Loucy (cell line): ENCODE results near the gene AGMAT.

Experiments used
- H2AFZ ChIP-seq: fragments of 200-600 bp; sonication (generic); 2 replicates; pipeline ENCODE4 v1.6.0; 2016; ENCODE audit warnings: antibody characterized with exemption, mild to moderate bottlenecking, low read length, moderate library complexity
- H3F3A ChIP-seq: fragments of 200-600 bp; 2 replicates; pipeline ENCODE4 v1.6.0; 2016; ENCODE audit warnings: antibody characterized with exemption, low read depth, mild to moderate bottlenecking
- H3K27me3 ChIP-seq: fragments of 200-600 bp; sonication (generic); 2 replicates; pipeline ENCODE4 v1.6.1; 2014; ENCODE audit warnings: low read length, mild to moderate bottlenecking; ENCODE audit not compliant: insufficient read depth, poor library complexity, severe bottlenecking
- H3K36me3 ChIP-seq: fragments of 200-600 bp; sonication (generic); 2 replicates; pipeline ENCODE4 v1.6.1; 2016; ENCODE audit warnings: low read length; ENCODE audit not compliant: insufficient read depth
- H3K4me1 ChIP-seq: fragments of 200-600 bp; sonication (generic); 2 replicates; pipeline ENCODE4 v1.5.1; 2014; ENCODE audit warnings: low read length, mild to moderate bottlenecking; ENCODE audit not compliant: insufficient read depth, poor library complexity, severe bottlenecking
- H3K4me2 ChIP-seq: fragments of 200-600 bp; sonication (generic); 2 replicates; pipeline ENCODE4 v1.6.0; 2014; ENCODE audit warnings: antibody characterized with exemption, low read length, low read depth, mild to moderate bottlenecking; ENCODE audit not compliant: poor library complexity, severe bottlenecking
- H3K4me3 ChIP-seq: fragments of 200-600 bp; sonication (generic); 2 replicates; pipeline ENCODE4 v1.5.1; 2014; ENCODE audit warnings: low read length, mild to moderate bottlenecking, mixed read lengths; ENCODE audit not compliant: poor library complexity, severe bottlenecking
- H3K79me2 ChIP-seq: fragments of 200-600 bp; sonication (generic); 2 replicates; pipeline ENCODE4 v1.6.1; 2014; ENCODE audit warnings: low read length; ENCODE audit not compliant: insufficient read depth
- H3K9ac ChIP-seq: fragments of 200-600 bp; sonication (generic); 2 replicates; pipeline ENCODE4 v1.6.0; 2014; ENCODE audit warnings: mild to moderate bottlenecking, low read depth, low read length, moderate library complexity; ENCODE audit not compliant: poor library complexity, severe bottlenecking
- H3K9me2 ChIP-seq: fragments of 200-600 bp; sonication (generic); replicated peaks from 2 replicates; pipeline ENCODE4 v1.6.1; 2016; ENCODE audit warnings: low read depth, low read length, mixed read lengths
- H3K9me3 ChIP-seq: fragments of 200-600 bp; sonication (generic); 2 replicates; pipeline ENCODE4 v1.6.1; 2014; ENCODE audit warnings: mild to moderate bottlenecking, antibody characterized with exemption, low read length, low read depth; ENCODE audit not compliant: insufficient read depth
- H4K20me1 ChIP-seq: fragments of 200-600 bp; sonication (generic); 2 replicates; pipeline ENCODE4 v1.6.0; 2014; ENCODE audit warnings: antibody characterized with exemption, low read length, mild to moderate bottlenecking; ENCODE audit not compliant: insufficient read depth, poor library complexity, severe bottlenecking
- EZH2phosphoT487 ChIP-seq: fragments of 200-600 bp; IDR thresholded peaks from 2 replicates; pipeline ENCODE4 v1.6.1; 2018; ENCODE audit warnings: antibody characterized with exemption, mild to moderate bottlenecking, moderate library complexity, borderline replicate concordance
- TF ChIP-seq, protein P1 (sequence below): fragments of 200-600 bp; sonication (generic); conservative IDR thresholded peaks from 2 replicates; pipeline ENCODE4 v1.5.1; 2014; ENCODE audit warnings: mild to moderate bottlenecking, antibody characterized with exemption, low read length

AGMAT gene

GRCh38 chr1:15621975-15622374, 37.1 kb upstream of the AGMAT start:
- Histone ChIP-seq H3K9me2 (no peaks in the 10 kb centered on the region), H3K9me3 (no peaks in the 10 kb centered on the region), H3K36me3 (peaks cover 5% of the 10 kb centered on the region; the same call in 1 of the 2 replicates), H3K4me3 (peak overlapping the region; percentile 28), H3K27me3 (no peaks in the 10 kb centered on the region), H2AFZ (no peak overlapping the region), H3K79me2 (peaks cover 88% of the 10 kb centered on the region), H3K9ac (peak overlapping the region; percentile 14), H3F3A (no peaks in the 10 kb centered on the region), H3K4me1 (peaks cover 43% of the 10 kb centered on the region), H3K4me2 (peak overlapping the region; percentile 97), H4K20me1 (peaks cover 38% of the 10 kb centered on the region)
- no peak for TF ChIP-seq EZH2phosphoT487
- TF ChIP-seq, protein P1, sequence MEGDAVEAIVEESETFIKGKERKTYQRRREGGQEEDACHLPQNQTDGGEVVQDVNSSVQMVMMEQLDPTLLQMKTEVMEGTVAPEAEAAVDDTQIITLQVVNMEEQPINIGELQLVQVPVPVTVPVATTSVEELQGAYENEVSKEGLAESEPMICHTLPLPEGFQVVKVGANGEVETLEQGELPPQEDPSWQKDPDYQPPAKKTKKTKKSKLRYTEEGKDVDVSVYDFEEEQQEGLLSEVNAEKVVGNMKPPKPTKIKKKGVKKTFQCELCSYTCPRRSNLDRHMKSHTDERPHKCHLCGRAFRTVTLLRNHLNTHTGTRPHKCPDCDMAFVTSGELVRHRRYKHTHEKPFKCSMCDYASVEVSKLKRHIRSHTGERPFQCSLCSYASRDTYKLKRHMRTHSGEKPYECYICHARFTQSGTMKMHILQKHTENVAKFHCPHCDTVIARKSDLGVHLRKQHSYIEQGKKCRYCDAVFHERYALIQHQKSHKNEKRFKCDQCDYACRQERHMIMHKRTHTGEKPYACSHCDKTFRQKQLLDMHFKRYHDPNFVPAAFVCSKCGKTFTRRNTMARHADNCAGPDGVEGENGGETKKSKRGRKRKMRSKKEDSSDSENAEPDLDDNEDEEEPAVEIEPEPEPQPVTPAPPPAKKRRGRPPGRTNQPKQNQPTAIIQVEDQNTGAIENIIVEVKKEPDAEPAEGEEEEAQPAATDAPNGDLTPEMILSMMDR = no peak

GRCh38 chr1:15620902-15621682, 36.2 kb upstream of the AGMAT start:
- H3F3A ChIP-seq = no peaks in the 10 kb centered on the region

DNA sequence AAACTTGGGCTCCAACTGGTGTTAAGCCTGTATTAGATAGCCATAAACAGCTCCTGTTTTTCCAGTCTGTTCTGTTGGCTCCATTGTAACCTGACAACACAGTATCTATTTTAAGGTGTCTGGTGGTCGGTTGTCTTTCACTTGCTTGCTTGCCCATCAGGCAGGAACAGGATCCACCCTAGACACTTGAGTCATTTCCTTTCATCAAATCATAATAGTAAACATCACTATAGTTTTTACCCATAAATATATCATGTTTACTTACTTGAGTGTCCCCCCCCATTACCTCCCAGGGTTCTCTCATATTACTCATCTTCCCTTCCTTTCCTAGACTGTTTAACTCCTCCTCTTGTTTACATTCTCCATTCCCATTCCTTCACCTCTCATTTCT, 35.3 kb upstream of the AGMAT start:
- Histone ChIP-seq H4K20me1 (peaks cover 38% of the 10 kb centered on the region), H3K27me3 (no peaks in the 10 kb centered on the region), H3F3A (peaks cover 2% of the 10 kb centered on the region; the same call in 1 of the 2 replicates), H3K36me3 (no peaks in the 10 kb centered on the region), H3K4me1 (peaks cover 49% of the 10 kb centered on the region), H3K9me2 (no peaks in the 10 kb centered on the region), H3K9me3 (no peaks in the 10 kb centered on the region), H3K4me3 (peak overlapping the region; percentile 43), H2AFZ (no peak overlapping the region), H3K4me2 (peak overlapping the region; percentile 97), H3K79me2 (peaks cover 74% of the 10 kb centered on the region), H3K9ac (no peak overlapping the region)
- no peak for TF ChIP-seq EZH2phosphoT487
- TF ChIP-seq, protein P1 = no peak

More at GRCh38 chr1:15620902-15621682, 36.2 kb upstream of the AGMAT start:
- TF ChIP-seq EZH2phosphoT487 = no peak
- TF ChIP-seq, protein P1 = no peak
- peaks cover 84% of the 10 kb centered on the region for H3K79me2 ChIP-seq
- H3K4me3 ChIP-seq = peak overlapping the region; percentile 43
- H4K20me1 ChIP-seq = peaks cover 38% of the 10 kb centered on the region
- H3K27me3 ChIP-seq = no peaks in the 10 kb centered on the region
- H2AFZ ChIP-seq = no peak overlapping the region
- no peaks in the 10 kb centered on the region for H3K9me2 ChIP-seq
- peaks cover 49% of the 10 kb centered on the region for H3K4me1 ChIP-seq
- H3K4me2 ChIP-seq = peak overlapping the region; percentile 97
- no peaks in the 10 kb centered on the region for H3K9me3 ChIP-seq
- H3K36me3 ChIP-seq = no peaks in the 10 kb centered on the region
- H3K9ac ChIP-seq = no peak overlapping the region
